Activated T-helper 2 cell treated with anti-CD3 and anti-CD28 coated beads, Interferon-gamma antibody, Interleukin-2, Interleukin-4, amounts not matched to agents 10 μg/mL and 5 μg/mL and 100 μg/mL, durations not matched to agents 14 hours and 24 hours and 36 hours (primary cell): Measurements from ENCODE around the gene KRTDAP. TPM values are rescaled to one million over a fixed set of nuclear protein-coding genes. Genes with fewer than 3 reads are reported as not detected.
A peak's percentile ranks its signal among the peaks of the same experiment; 100 is the strongest.

Source experiments
- DNase-seq: peaks from one replicate; pipeline ENCODE4 v3.0.0; 2021; ENCODE audit warnings: low spot score
- H3K27ac Mint-ChIP-seq: one replicate; pipeline ENCODE4 v1.8.0; 2021; ENCODE audit warnings: mixed read lengths
- H3K27me3 Mint-ChIP-seq: one replicate; pipeline ENCODE4 v1.8.0; 2021; ENCODE audit warnings: low read depth, mixed read lengths
- H3K36me3 Mint-ChIP-seq: one replicate; pipeline ENCODE4 v1.8.0; 2021; ENCODE audit warnings: low read depth, mixed read lengths
- H3K4me1 Mint-ChIP-seq: one replicate; pipeline ENCODE4 v1.8.0; 2021; ENCODE audit warnings: low read depth, mixed read lengths
- H3K4me3 Mint-ChIP-seq: one replicate; pipeline ENCODE4 v1.8.0; 2021; ENCODE audit warnings: low read depth, mild to moderate bottlenecking, moderate library complexity, mixed read lengths
- H3K9me3 Mint-ChIP-seq: one replicate; pipeline ENCODE4 v1.8.0; 2021; ENCODE audit warnings: mixed read lengths
- intact Hi-C: fragments of 100-400 bp; cut with micrococcal nuclease; formaldehyde crosslinking; loops from one replicate; pipeline ENCODE4 v1.15.1; 2023
- total RNA-seq: library from RNA; stranded (reverse); gene quantifications from 2 replicates; pipeline ENCODE4 v1.2.3, GENCODE V29; 2022

KRTDAP gene
- total RNA-seq, 1 donor from 2014 or later: not detected

DNA sequence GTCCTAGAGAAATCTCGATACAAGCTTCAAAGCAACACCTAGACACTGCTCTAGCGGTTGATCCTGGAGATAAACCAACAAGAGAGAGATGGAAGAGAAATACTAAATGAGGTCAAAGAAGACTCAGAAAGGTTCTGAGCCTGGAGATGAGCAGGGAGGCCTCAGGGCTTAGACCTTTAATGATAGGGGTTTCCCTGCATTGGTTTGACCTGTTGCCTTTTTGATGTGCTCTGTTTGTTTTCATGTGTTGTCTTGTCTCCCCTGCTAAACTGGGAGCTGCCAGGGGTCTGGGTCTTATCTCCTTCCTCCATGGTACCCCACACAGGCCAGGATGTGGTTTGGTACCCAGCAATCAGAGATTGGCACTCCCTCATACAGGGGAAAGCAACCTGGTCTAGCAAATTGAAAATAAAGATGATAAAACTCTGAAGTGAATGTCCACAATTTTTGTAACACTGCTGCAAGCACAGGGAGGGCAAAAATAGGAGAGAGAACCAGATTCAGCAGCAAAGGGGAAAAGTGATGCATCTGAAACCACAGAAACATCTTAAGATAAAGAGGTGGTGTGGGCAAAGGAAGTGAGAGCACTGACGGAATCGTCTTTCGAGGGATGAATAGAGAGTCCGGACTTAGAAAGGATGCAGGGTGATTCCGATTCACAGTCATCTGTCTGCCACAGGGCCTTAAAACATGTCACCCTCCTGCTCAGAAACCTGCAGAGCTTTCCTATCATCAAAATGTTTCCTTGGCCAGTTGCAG is 38.7 kb downstream of the KRTDAP start:
- no peaks in the 10 kb centered on the region for H3K9me3 Mint-ChIP-seq
- DNase-seq: peak; percentile 14
- peak overlapping the region; percentile 10 for H3K4me3 Mint-ChIP-seq
- H3K36me3 Mint-ChIP-seq: no peaks in the 10 kb centered on the region
- peaks cover 32% of the 10 kb centered on the region for H3K27me3 Mint-ChIP-seq
- peak overlapping the region; percentile 88 for H3K27ac Mint-ChIP-seq
- intact Hi-C loops: loop anchor here (1.0 to 2.0 kb wide), 5 partner anchors 11 to 104 kb away; partner anchors contain the start of gene FFAR1
- peaks cover 39% of the 10 kb centered on the region for H3K4me1 Mint-ChIP-seq

DNA sequence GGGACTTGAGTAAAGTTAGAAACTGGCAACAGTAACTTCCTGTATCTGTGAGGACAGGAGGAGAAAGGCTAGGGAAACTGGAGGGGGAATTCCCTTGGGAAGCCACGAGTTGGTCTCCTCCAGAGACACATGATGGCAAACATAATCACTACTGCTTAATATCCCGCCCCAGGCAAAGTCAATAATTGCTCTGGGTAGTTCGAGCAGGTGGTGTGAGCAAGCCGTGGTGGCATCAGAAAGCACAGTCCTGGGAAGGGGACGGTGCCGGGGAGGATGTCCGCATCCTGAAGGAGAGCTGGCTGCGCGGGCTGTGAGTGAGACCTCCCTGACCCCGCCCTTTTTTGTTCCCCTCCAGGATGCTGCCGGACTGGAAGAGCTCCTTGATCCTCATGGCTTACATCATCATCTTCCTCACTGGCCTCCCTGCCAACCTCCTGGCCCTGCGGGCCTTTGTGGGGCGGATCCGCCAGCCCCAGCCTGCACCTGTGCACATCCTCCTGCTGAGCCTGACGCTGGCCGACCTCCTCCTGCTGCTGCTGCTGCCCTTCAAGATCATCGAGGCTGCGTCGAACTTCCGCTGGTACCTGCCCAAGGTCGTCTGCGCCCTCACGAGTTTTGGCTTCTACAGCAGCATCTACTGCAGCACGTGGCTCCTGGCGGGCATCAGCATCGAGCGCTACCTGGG is 40.8 kb downstream of the KRTDAP start:
- Mint-ChIP-seq H3K36me3 (no peaks in the 10 kb centered on the region), H3K9me3 (no peaks in the 10 kb centered on the region), H3K4me1 (peaks cover 45% of the 10 kb centered on the region), H3K27ac (no peak overlapping the region), H3K27me3 (peaks cover 46% of the 10 kb centered on the region), H3K4me3 (no peak overlapping the region)
- intact Hi-C loops: loop anchor here (2.0 kb wide), 1 partner anchor 19 kb away; no protein-coding TSS in a partner anchor
- no peak for DNase-seq

DNA sequence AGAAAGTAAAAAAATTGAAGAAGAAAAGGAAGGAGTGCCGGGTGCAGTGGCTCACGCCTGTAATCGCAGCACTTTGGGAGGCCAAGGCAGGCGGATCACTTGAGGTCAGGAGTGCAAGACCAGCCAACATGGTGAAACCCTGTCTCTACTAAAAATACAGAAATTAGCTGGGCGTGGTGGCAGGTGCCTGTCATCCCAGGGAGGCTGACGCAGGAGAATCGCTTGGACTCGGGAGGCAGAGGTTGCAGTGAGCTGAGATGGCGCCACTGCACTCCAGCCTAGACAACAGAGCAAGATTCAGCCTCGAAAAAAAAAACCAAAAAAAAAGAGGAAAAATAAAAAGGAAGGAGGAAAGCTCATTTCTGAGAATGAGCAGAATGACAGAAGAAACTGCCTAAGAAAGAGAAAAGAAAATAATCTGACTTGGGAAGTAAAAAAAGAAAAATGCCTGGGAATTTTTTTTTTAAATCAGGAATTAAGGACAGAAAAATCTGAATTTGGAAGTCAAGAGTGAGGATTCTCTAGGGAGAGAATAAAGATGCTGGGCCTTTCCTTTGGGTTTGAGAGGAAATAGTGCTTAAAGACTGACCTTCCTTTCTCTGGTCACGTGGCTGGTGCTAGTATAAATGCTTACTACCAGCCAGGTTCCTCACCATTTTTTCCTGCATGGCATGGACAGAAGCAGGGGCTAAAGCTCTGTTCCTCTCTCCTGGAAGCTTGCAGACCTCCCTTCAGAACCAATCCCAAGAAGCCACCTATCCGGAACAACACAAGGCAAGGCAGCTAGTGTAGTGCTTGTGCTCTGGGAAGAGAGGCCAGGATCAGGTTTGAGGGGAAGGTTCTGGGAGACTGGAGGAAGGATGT is 42.4 kb downstream of the KRTDAP start, which contains the start of gene FFAR2:
Gene FFAR2, plus strand, starts transcription at position 652 of the 864 bp plus-strand sequence. CDS start 1,458 bp downstream, outside the sequence.
- Mint-ChIP-seq H3K9me3 (no peaks in the 10 kb centered on the region), H3K4me3 (no peak within 1 kb of the TSS), H3K27me3 (peaks cover 46% of the 10 kb centered on the region), H3K4me1 (peaks cover 43% of the 10 kb centered on the region), H3K27ac (no peak within 1 kb of the TSS), H3K36me3 (no peaks in the 10 kb centered on the region)
- intact Hi-C loops: no loop called here
- no peak for DNase-seq

DNA sequence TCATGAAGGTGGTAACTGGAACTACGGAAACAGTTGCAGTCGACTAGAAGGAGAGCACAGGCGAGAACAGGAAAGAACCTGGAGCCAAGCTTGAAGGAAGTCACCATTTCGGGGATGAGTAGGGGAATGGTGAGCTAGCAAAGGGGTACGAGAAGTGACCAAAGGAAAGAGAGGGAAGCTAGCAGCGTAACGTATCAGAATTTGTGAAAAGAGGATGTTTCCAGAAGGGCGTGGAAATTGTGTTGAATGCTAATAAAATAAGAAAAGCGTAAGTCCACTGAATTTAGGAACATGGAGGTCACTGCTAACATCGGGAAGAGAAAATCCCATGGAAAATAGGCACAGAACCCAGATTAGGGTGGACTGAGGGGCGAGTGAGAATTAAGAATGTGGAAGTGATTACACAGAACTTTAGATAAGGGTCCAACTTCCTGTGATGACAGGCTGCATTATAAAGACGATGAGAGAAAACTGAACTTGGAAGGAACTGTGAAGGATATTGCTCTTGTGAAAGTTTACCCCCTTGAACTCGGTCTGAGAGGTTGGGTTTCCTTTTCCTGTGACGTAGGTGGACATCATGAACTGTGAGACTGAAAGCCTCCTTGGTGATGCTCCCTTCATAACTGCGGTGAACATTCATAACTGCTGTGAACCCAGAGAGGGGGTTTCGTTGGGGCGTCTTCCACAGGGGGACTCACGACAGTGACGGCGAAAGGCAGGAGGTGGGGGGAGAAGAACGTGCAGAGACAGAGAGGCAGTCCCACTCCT is 44.3 kb downstream of the KRTDAP start:
- no peak for DNase-seq
- Mint-ChIP-seq H3K27me3 (peaks cover 46% of the 10 kb centered on the region), H3K4me1 (peaks cover 32% of the 10 kb centered on the region), H3K9me3 (no peaks in the 10 kb centered on the region), H3K4me3 (no peak overlapping the region), H3K36me3 (no peaks in the 10 kb centered on the region), H3K27ac (peak overlapping the region; percentile 12)
- intact Hi-C loops: no loop called here

- Mint-ChIP-seq H3K27ac (peak overlapping the region; percentile 10), H3K9me3 (no peaks in the 10 kb centered on the region), H3K36me3 (no peaks in the 10 kb centered on the region), H3K4me1 (peaks cover 30% of the 10 kb centered on the region), H3K27me3 (peaks cover 44% of the 10 kb centered on the region), H3K4me3 (no peak overlapping the region)
- DNase-seq: no peak
- intact Hi-C loops: no loop called here
These were observed 45.5 kb downstream of the KRTDAP start for GRCh38 chr19:35444735-35445134.

GRCh38 chr19:35442091-35442490 is 48.2 kb downstream of the KRTDAP start:
- Mint-ChIP-seq H3K4me3 (no peak overlapping the region), H3K27me3 (peaks cover 37% of the 10 kb centered on the region), H3K4me1 (peaks cover 25% of the 10 kb centered on the region), H3K36me3 (no peaks in the 10 kb centered on the region), H3K9me3 (no peaks in the 10 kb centered on the region), H3K27ac (no peak overlapping the region)
- intact Hi-C loops: no loop called here
- no peak for DNase-seq

GRCh38 chr19:35439921-35440320 is 50.3 kb downstream of the KRTDAP start:
- intact Hi-C loops: no loop called here
- Mint-ChIP-seq H3K9me3 (no peaks in the 10 kb centered on the region), H3K4me1 (peaks cover 23% of the 10 kb centered on the region), H3K4me3 (no peak overlapping the region), H3K27ac (no peak overlapping the region), H3K36me3 (no peaks in the 10 kb centered on the region), H3K27me3 (peaks cover 20% of the 10 kb centered on the region)
- DNase-seq: no peak

DNA sequence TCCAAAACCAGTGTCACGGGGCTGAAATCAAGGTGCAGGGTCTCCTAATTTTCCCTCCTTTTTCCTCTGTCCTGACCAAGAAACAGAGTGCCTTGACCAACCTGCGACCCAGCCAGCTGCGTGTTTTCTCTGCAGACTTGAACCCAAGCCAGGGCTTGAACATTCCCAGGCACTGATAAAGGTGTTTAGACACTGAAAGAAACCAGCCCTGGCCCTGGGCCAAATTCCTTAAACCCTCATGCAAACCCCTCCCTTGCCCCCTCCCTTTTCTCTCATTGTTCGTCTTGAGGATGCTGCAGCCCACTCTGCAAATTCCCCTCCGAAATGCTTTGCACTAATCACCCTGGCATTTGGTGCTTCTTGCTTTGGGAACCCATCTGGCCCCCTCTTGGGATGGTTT is 51.7 kb downstream of the KRTDAP start:
- H3K4me3 Mint-ChIP-seq: no peak overlapping the region
- intact Hi-C loops: no loop called here
- no peaks in the 10 kb centered on the region for H3K36me3 Mint-ChIP-seq
- peaks cover 19% of the 10 kb centered on the region for H3K27me3 Mint-ChIP-seq
- no peaks in the 10 kb centered on the region for H3K9me3 Mint-ChIP-seq
- peaks cover 20% of the 10 kb centered on the region for H3K4me1 Mint-ChIP-seq
- DNase-seq: no peak
- no peak overlapping the region for H3K27ac Mint-ChIP-seq

GRCh38 chr19:35438096-35438495 is 52.2 kb downstream of the KRTDAP start:
- no peaks in the 10 kb centered on the region for H3K9me3 Mint-ChIP-seq
- no peak overlapping the region for H3K27ac Mint-ChIP-seq
- no peak overlapping the region for H3K4me3 Mint-ChIP-seq
- intact Hi-C loops: no loop called here
- peaks cover 20% of the 10 kb centered on the region for H3K4me1 Mint-ChIP-seq
- no peak for DNase-seq
- no peaks in the 10 kb centered on the region for H3K36me3 Mint-ChIP-seq
- peaks cover 19% of the 10 kb centered on the region for H3K27me3 Mint-ChIP-seq

DNA sequence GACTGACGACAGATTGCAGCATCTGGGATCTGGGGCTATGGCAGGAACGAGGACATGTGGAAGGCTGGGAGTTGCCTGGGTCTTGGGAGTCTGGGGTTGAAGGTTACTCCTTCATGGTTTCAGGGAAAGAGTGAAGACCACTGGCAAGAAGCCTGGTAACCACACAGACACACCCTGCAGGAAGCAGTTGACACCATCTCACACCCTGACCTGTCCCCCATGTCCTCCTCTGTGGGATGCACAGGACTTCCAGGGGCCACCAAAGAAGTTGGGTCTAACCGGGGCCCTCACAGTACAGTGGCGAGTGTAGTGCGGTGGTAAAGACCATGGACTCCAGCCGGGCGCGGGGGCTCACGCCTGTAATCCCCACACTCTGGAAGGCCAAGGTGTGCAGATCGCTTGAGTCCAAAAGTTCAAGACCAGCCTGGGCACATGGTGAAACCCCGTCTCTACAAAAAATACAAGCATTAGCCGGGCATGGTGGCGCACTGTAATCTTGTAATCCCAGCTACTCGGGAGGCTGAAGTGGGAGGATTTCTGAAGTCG is 52.8 kb downstream of the KRTDAP start:
- Mint-ChIP-seq H3K4me3 (no peak overlapping the region), H3K27me3 (peaks cover 19% of the 10 kb centered on the region), H3K9me3 (no peaks in the 10 kb centered on the region), H3K27ac (no peak overlapping the region), H3K36me3 (no peaks in the 10 kb centered on the region), H3K4me1 (peaks cover 20% of the 10 kb centered on the region)
- intact Hi-C loops: loop anchor here (2.0 kb wide), 1 partner anchor 25 kb away; no protein-coding TSS in a partner anchor
- DNase-seq: no peak
